Measurements from ENCODE around the gene FOXJ3. TPM values are rescaled to one million over a fixed set of nuclear protein-coding genes. Genes with fewer than 3 reads are reported as not detected.

FOXJ3 gene
- total RNA-seq, 1 donor: 37.3 TPM

DNA sequence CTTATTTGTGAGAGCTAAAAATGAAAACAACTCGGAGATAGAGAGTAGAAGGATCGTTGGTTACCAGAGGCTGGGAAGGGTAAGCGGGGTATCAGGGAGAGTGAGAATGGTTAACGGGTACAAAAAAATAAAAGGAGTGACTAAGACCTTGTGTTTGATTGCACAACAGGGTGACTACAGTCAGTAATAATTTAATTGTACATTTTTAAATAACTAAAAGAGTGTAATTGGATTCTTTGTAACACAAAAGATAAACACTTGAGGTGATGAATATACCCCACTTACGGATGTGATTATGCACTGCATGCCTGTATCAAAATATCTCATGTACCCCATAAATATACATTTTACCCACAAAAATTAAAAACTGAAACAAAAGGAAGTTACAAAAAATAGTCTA, 29.4 kb downstream of the FOXJ3 start:
- H4K20me1 ChIP-seq (ENCODE audit: insufficient read depth, low read length): peaks cover 18% of the 10 kb centered on the region
- no peak overlapping the region for H3K4me3 ChIP-seq (ENCODE audit: insufficient read depth, low read length)
- no peak overlapping the region for H3K4me2 ChIP-seq (ENCODE audit: insufficient read depth, low read length)
- no peaks in the 10 kb centered on the region for H3K27me3 ChIP-seq (ENCODE audit: insufficient read depth, low read length)
- no peak overlapping the region for H3K27ac ChIP-seq (ENCODE audit: low read depth, low read length)
- no peak for DNase-seq (ENCODE audit: insufficient read length, low spot score, missing footprints)
- H3K4me1 ChIP-seq (ENCODE audit: insufficient read depth, low read length): no peaks in the 10 kb centered on the region
- H3K79me2 ChIP-seq (ENCODE audit: insufficient read depth, low read length): peaks cover 76% of the 10 kb centered on the region
- H3K9me3 ChIP-seq (ENCODE audit: low read depth, low read length): no peaks in the 10 kb centered on the region
- H3K36me3 ChIP-seq (ENCODE audit: insufficient read depth, low read length): no peaks in the 10 kb centered on the region
- H2AFZ ChIP-seq (ENCODE audit: low read length): no peak overlapping the region
- TF ChIP-seq CTCF (IDR thresholded peaks at IDR 0.05; ENCODE audit: extremely low read depth, low read depth, low read length): no peak

DNA sequence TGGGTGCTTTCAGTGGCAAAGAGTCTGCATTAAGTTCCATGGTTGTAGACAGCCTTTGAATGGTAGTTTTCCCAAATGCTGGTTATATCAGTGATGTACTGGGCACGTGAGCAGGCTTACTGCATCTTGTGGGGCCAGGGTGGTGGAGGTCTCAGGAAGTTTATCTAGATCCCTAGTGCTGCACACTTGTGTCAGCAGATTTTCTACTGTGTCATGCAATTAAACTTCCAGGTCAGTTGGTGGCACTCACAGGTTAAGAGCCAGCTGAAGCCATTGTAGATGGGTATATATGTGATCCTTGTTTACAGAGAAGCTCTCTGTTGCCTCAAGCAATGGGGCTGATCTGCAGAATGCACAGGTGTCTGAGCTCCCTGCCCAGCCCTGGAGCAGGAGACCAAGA, 33.0 kb downstream of the FOXJ3 start:
- Histone ChIP-seq H3K4me2 (ENCODE audit: insufficient read depth, low read length) (no peak overlapping the region), H3K79me2 (ENCODE audit: insufficient read depth, low read length) (peaks cover 58% of the 10 kb centered on the region), H2AFZ (ENCODE audit: low read length) (no peak overlapping the region)

GRCh38 chr1:42298520-42298919, 36.5 kb downstream of the FOXJ3 start:
- TF ChIP-seq CTCF (IDR thresholded peaks at IDR 0.05; ENCODE audit: extremely low read depth, low read depth, low read length): no peak
- H3K36me3 ChIP-seq (ENCODE audit: insufficient read depth, low read length): no peaks in the 10 kb centered on the region
- no peaks in the 10 kb centered on the region for H3K9me3 ChIP-seq (ENCODE audit: low read depth, low read length)
- no peak overlapping the region for H3K4me3 ChIP-seq (ENCODE audit: insufficient read depth, low read length)
- no peak overlapping the region for H3K4me2 ChIP-seq (ENCODE audit: insufficient read depth, low read length)
- DNase-seq (ENCODE audit: insufficient read length, low spot score, missing footprints): no peak
- no peak overlapping the region for H3K27ac ChIP-seq (ENCODE audit: low read depth, low read length)
- H3K4me1 ChIP-seq (ENCODE audit: insufficient read depth, low read length): no peaks in the 10 kb centered on the region
- H3K79me2 ChIP-seq (ENCODE audit: insufficient read depth, low read length): peaks cover 42% of the 10 kb centered on the region
- H2AFZ ChIP-seq (ENCODE audit: low read length): no peak overlapping the region
- H3K27me3 ChIP-seq (ENCODE audit: insufficient read depth, low read length): no peaks in the 10 kb centered on the region
- H4K20me1 ChIP-seq (ENCODE audit: insufficient read depth, low read length): peaks cover 26% of the 10 kb centered on the region

More for the DNA sequence above, 33.0 kb downstream of the FOXJ3 start:
- peaks cover 16% of the 10 kb centered on the region for H4K20me1 ChIP-seq (ENCODE audit: insufficient read depth, low read length)
- no peaks in the 10 kb centered on the region for H3K36me3 ChIP-seq (ENCODE audit: insufficient read depth, low read length)
- no peak for DNase-seq (ENCODE audit: insufficient read length, low spot score, missing footprints)
- H3K27me3 ChIP-seq (ENCODE audit: insufficient read depth, low read length): no peaks in the 10 kb centered on the region
- no peaks in the 10 kb centered on the region for H3K9me3 ChIP-seq (ENCODE audit: low read depth, low read length)
- H3K4me1 ChIP-seq (ENCODE audit: insufficient read depth, low read length): no peaks in the 10 kb centered on the region
- no peak overlapping the region for H3K4me3 ChIP-seq (ENCODE audit: insufficient read depth, low read length)
- TF ChIP-seq CTCF (IDR thresholded peaks at IDR 0.05; ENCODE audit: extremely low read depth, low read depth, low read length): no peak
- H3K27ac ChIP-seq (ENCODE audit: low read depth, low read length): no peak overlapping the region

GRCh38 chr1:42295816-42296215, 39.2 kb downstream of the FOXJ3 start:
- H3K4me2 ChIP-seq (ENCODE audit: insufficient read depth, low read length): no peak overlapping the region
- no peak overlapping the region for H3K27ac ChIP-seq (ENCODE audit: low read depth, low read length)
- DNase-seq (ENCODE audit: insufficient read length, low spot score, missing footprints): no peak
- no peak overlapping the region for H2AFZ ChIP-seq (ENCODE audit: low read length)
- H3K9me3 ChIP-seq (ENCODE audit: low read depth, low read length): no peaks in the 10 kb centered on the region
- no peaks in the 10 kb centered on the region for H3K27me3 ChIP-seq (ENCODE audit: insufficient read depth, low read length)
- no peaks in the 10 kb centered on the region for H3K4me1 ChIP-seq (ENCODE audit: insufficient read depth, low read length)
- TF ChIP-seq CTCF (IDR thresholded peaks at IDR 0.05; ENCODE audit: extremely low read depth, low read depth, low read length): no peak
- H3K36me3 ChIP-seq (ENCODE audit: insufficient read depth, low read length): no peaks in the 10 kb centered on the region
- peaks cover 26% of the 10 kb centered on the region for H4K20me1 ChIP-seq (ENCODE audit: insufficient read depth, low read length)
- peaks cover 48% of the 10 kb centered on the region for H3K79me2 ChIP-seq (ENCODE audit: insufficient read depth, low read length)
- no peak overlapping the region for H3K4me3 ChIP-seq (ENCODE audit: insufficient read depth, low read length)

All from osteoblast (primary cell).